ENCODE results near the gene HARS2.
A peak's percentile ranks its signal among the peaks of the same experiment; 100 is the strongest.
"Not testable (repeated sequence)": the region's sequence is repeated elsewhere in the genome, so short reads cannot be mapped to it uniquely, and the experiment has no call there.

The HARS2 gene

GRCh38 chr5:140690941-140691924, at the start of gene HARS2, which contains the start of gene HARS1:
TSS of gene HARS2 (plus strand) at chr5:140691455. CDS start at chr5:140691649, 194 bp downstream.
TSS of gene HARS1 (minus strand) at chr5:140691370. CDS start at chr5:140691304, 66 bp downstream.
- DNase-seq = peak; percentile 13

GRCh38 chr5:140641716-140642115, 49.5 kb upstream of the HARS2 start:
- no peak for DNase-seq

- no peak for DNase-seq
Observed at GRCh38 chr5:140642718-140643117, 48.5 kb upstream of the HARS2 start.

GRCh38 chr5:140647042-140647419, 44.2 kb upstream of the HARS2 start:
- no peak for DNase-seq

- DNase-seq = no peak
Observed at GRCh38 chr5:140658870-140659269, 32.4 kb upstream of the HARS2 start.

- not testable (repeated sequence) for DNase-seq
Observed at GRCh38 chr5:140660371-140660770, 30.9 kb upstream of the HARS2 start.

GRCh38 chr5:140664030-140664358, 27.3 kb upstream of the HARS2 start:
- DNase-seq = no peak

- peak; percentile 57 for DNase-seq
Observed at GRCh38 chr5:140664359-140665119, 26.7 kb upstream of the HARS2 start, which contains the start of gene WDR55. TSS of gene WDR55 (plus strand) at chr5:140664904. CDS start at chr5:140664913, 9 bp downstream.

- DNase-seq = not testable (repeated sequence)
Observed at GRCh38 chr5:140671035-140671434, 20.2 kb upstream of the HARS2 start.

GRCh38 chr5:140671472-140672125, 19.7 kb upstream of the HARS2 start:
- no peak for DNase-seq

GRCh38 chr5:140672455-140673186, 18.6 kb upstream of the HARS2 start:
- no peak for DNase-seq

GRCh38 chr5:140673187-140673976, 17.9 kb upstream of the HARS2 start, which contains the start of gene DND1:
TSS of gene DND1 (minus strand) at chr5:140673576. CDS start at chr5:140673542, 34 bp downstream.
- DNase-seq = no peak

GRCh38 chr5:140674211-140674610, 17.0 kb upstream of the HARS2 start:
- DNase-seq = no peak

GRCh38 chr5:140674629-140675028, 16.6 kb upstream of the HARS2 start:
- no peak for DNase-seq

GRCh38 chr5:140677947-140678346, 13.3 kb upstream of the HARS2 start:
- DNase-seq = no peak

GRCh38 chr5:140678993-140679392, 12.3 kb upstream of the HARS2 start:
- DNase-seq = no peak

- DNase-seq = no peak
Observed at GRCh38 chr5:140690376-140690932, 801 bp upstream of the HARS2 start.

- no peak for DNase-seq
Observed at GRCh38 chr5:140694276-140694675, 3.0 kb downstream of the HARS2 start.

- DNase-seq = no peak
Observed at GRCh38 chr5:140696891-140697492, 5.7 kb downstream of the HARS2 start.
